Loucy (cell line): ENCODE results near the gene CASQ1.

Experiments used
- H2AFZ ChIP-seq: fragments of 200-600 bp; sonication (generic); 2 replicates; pipeline ENCODE4 v1.6.0; 2016; ENCODE audit warnings: antibody characterized with exemption, mild to moderate bottlenecking, low read length, moderate library complexity
- H3F3A ChIP-seq: fragments of 200-600 bp; 2 replicates; pipeline ENCODE4 v1.6.0; 2016; ENCODE audit warnings: antibody characterized with exemption, low read depth, mild to moderate bottlenecking
- H3K27me3 ChIP-seq: fragments of 200-600 bp; sonication (generic); 2 replicates; pipeline ENCODE4 v1.6.1; 2014; ENCODE audit warnings: low read length, mild to moderate bottlenecking; ENCODE audit not compliant: insufficient read depth, poor library complexity, severe bottlenecking
- H3K36me3 ChIP-seq: fragments of 200-600 bp; sonication (generic); 2 replicates; pipeline ENCODE4 v1.6.1; 2016; ENCODE audit warnings: low read length; ENCODE audit not compliant: insufficient read depth
- H3K4me1 ChIP-seq: fragments of 200-600 bp; sonication (generic); 2 replicates; pipeline ENCODE4 v1.5.1; 2014; ENCODE audit warnings: low read length, mild to moderate bottlenecking; ENCODE audit not compliant: insufficient read depth, poor library complexity, severe bottlenecking
- H3K4me2 ChIP-seq: fragments of 200-600 bp; sonication (generic); 2 replicates; pipeline ENCODE4 v1.6.0; 2014; ENCODE audit warnings: antibody characterized with exemption, low read length, low read depth, mild to moderate bottlenecking; ENCODE audit not compliant: poor library complexity, severe bottlenecking
- H3K4me3 ChIP-seq: fragments of 200-600 bp; sonication (generic); 2 replicates; pipeline ENCODE4 v1.5.1; 2014; ENCODE audit warnings: low read length, mild to moderate bottlenecking, mixed read lengths; ENCODE audit not compliant: poor library complexity, severe bottlenecking
- H3K79me2 ChIP-seq: fragments of 200-600 bp; sonication (generic); 2 replicates; pipeline ENCODE4 v1.6.1; 2014; ENCODE audit warnings: low read length; ENCODE audit not compliant: insufficient read depth
- H3K9ac ChIP-seq: fragments of 200-600 bp; sonication (generic); 2 replicates; pipeline ENCODE4 v1.6.0; 2014; ENCODE audit warnings: mild to moderate bottlenecking, low read depth, low read length, moderate library complexity; ENCODE audit not compliant: poor library complexity, severe bottlenecking
- H3K9me2 ChIP-seq: fragments of 200-600 bp; sonication (generic); replicated peaks from 2 replicates; pipeline ENCODE4 v1.6.1; 2016; ENCODE audit warnings: low read depth, low read length, mixed read lengths
- H3K9me3 ChIP-seq: fragments of 200-600 bp; sonication (generic); 2 replicates; pipeline ENCODE4 v1.6.1; 2014; ENCODE audit warnings: mild to moderate bottlenecking, antibody characterized with exemption, low read length, low read depth; ENCODE audit not compliant: insufficient read depth
- H4K20me1 ChIP-seq: fragments of 200-600 bp; sonication (generic); 2 replicates; pipeline ENCODE4 v1.6.0; 2014; ENCODE audit warnings: antibody characterized with exemption, low read length, mild to moderate bottlenecking; ENCODE audit not compliant: insufficient read depth, poor library complexity, severe bottlenecking
- CTCF ChIP-seq: fragments of 200-600 bp; sonication (generic); conservative IDR thresholded peaks from 2 replicates; pipeline ENCODE4 v1.5.1; 2014; ENCODE audit warnings: mild to moderate bottlenecking, antibody characterized with exemption, low read length
- EZH2phosphoT487 ChIP-seq: fragments of 200-600 bp; IDR thresholded peaks from 2 replicates; pipeline ENCODE4 v1.6.1; 2018; ENCODE audit warnings: antibody characterized with exemption, mild to moderate bottlenecking, moderate library complexity, borderline replicate concordance

Gene CASQ1

DNA sequence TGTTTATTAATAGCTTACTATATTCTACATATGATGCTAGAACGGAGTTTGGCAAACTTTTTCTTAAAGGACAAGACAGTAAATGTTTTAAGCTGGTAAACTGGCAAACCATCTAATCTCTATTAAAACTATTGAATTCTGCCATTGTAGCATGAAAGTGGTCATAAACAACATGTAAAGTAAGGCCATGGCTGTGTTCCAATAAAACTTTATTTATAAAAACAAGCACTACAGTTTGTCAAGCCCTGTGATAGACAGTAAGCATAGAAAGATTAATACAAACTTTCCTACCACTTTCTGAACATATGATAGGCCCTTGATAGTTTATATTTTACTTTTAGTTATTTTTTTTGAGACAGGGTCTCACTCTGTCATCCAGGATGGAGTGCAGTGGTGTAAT is 37.2 kb downstream of the CASQ1 start:
- H3K9ac ChIP-seq, result no peak overlapping the region
- no peaks in the 10 kb centered on the region for H3F3A ChIP-seq
- H3K4me2 ChIP-seq, result no peak overlapping the region
- H2AFZ ChIP-seq, result no peak overlapping the region
- H3K9me2 ChIP-seq, result no peaks in the 10 kb centered on the region
- no peak overlapping the region for H3K4me3 ChIP-seq
- H4K20me1 ChIP-seq, result no peaks in the 10 kb centered on the region
- no peaks in the 10 kb centered on the region for H3K4me1 ChIP-seq
- H3K9me3 ChIP-seq, result no peaks in the 10 kb centered on the region
- no peak for TF ChIP-seq CTCF
- no peak for TF ChIP-seq EZH2phosphoT487
- H3K27me3 ChIP-seq, result no peaks in the 10 kb centered on the region
- H3K79me2 ChIP-seq, result no peaks in the 10 kb centered on the region
- H3K36me3 ChIP-seq, result peaks cover 97% of the 10 kb centered on the region

DNA sequence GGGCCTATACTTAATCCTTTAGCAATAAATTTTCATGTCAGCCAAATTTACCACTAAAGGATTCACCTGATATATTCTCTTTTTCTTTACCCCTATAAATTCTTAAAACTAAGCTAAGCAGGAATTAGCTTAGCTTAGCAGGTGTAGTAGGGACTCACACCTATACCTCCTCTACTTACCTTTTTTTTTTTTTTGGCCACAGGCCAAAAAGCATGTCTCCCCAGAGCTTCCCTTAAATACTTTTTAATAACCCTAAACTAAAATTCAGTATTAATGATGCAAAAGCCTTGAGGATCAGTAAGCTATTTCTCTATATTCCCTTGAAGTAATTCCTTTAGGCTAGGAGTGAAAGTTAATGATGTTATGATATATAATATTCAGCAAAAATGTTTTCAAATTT is 38.1 kb downstream of the CASQ1 start:
- H3K79me2 ChIP-seq, result no peaks in the 10 kb centered on the region
- peaks cover 96% of the 10 kb centered on the region for H3K36me3 ChIP-seq
- H4K20me1 ChIP-seq, result no peaks in the 10 kb centered on the region
- H3K4me2 ChIP-seq, result no peak overlapping the region
- no peak overlapping the region for H3K4me3 ChIP-seq
- TF ChIP-seq CTCF, result no peak
- TF ChIP-seq EZH2phosphoT487, result no peak
- no peak overlapping the region for H2AFZ ChIP-seq
- no peaks in the 10 kb centered on the region for H3K27me3 ChIP-seq
- no peaks in the 10 kb centered on the region for H3F3A ChIP-seq
- no peaks in the 10 kb centered on the region for H3K9me3 ChIP-seq
- no peaks in the 10 kb centered on the region for H3K4me1 ChIP-seq
- no peaks in the 10 kb centered on the region for H3K9me2 ChIP-seq
- H3K9ac ChIP-seq, result no peak overlapping the region

GRCh38 chr1:160232911-160233310 is 42.5 kb downstream of the CASQ1 start:
- TF ChIP-seq EZH2phosphoT487 (no peak), CTCF (no peak)
- Histone ChIP-seq H3K36me3 (peaks cover 90% of the 10 kb centered on the region), H3K27me3 (no peaks in the 10 kb centered on the region), H3K9me3 (no peaks in the 10 kb centered on the region), H3K4me1 (no peaks in the 10 kb centered on the region), H3K9me2 (no peaks in the 10 kb centered on the region), H3K9ac (no peak overlapping the region), H2AFZ (no peak overlapping the region), H3K79me2 (no peaks in the 10 kb centered on the region), H3K4me2 (no peak overlapping the region), H3K4me3 (no peak overlapping the region), H3F3A (no peaks in the 10 kb centered on the region), H4K20me1 (no peaks in the 10 kb centered on the region)
